GM18508 (cell line): ENCODE measurements around the gene VPS35L.
"Not testable (repeated sequence)": the region's sequence is repeated elsewhere in the genome, so short reads cannot be mapped to it uniquely, and the experiment has no call there.

Experiments
- ATAC-seq: cut with Tn5 transposase; IDR thresholded peaks from one replicate; pipeline ENCODE4 v1.9.1; 2021; ENCODE audit warnings: moderate number of reproducible peaks; ENCODE audit not compliant: insufficient read depth, unreplicated experiment

VPS35L gene

GRCh38 chr16:19636436-19637267, 81.1 kb downstream of the VPS35L start:
- ATAC-seq = no peak

GRCh38 chr16:19639986-19640421, 84.5 kb downstream of the VPS35L start:
- no peak for ATAC-seq

- ATAC-seq = no peak
Measured at GRCh38 chr16:19642501-19642900, 87.0 kb downstream of the VPS35L start.

- ATAC-seq = no peak
Measured at GRCh38 chr16:19644877-19645276, 89.4 kb downstream of the VPS35L start.

- no peak for ATAC-seq
Measured at GRCh38 chr16:19645557-19645981, 90.1 kb downstream of the VPS35L start.

GRCh38 chr16:19649980-19650379, 94.5 kb downstream of the VPS35L start:
- ATAC-seq = no peak

- ATAC-seq = no peak
Measured at GRCh38 chr16:19654147-19654546, 98.6 kb downstream of the VPS35L start.

- ATAC-seq = no peak
Measured at GRCh38 chr16:19655242-19655777, 99.8 kb downstream of the VPS35L start.

GRCh38 chr16:19657831-19658230, 102.3 kb downstream of the VPS35L start:
- no peak for ATAC-seq

- no peak for ATAC-seq
Measured at GRCh38 chr16:19659554-19659953, 104.1 kb downstream of the VPS35L start.

- no peak for ATAC-seq
Measured at GRCh38 chr16:19660432-19660831, 104.9 kb downstream of the VPS35L start.

GRCh38 chr16:19662351-19662750, 106.8 kb downstream of the VPS35L start:
- ATAC-seq = no peak

GRCh38 chr16:19664166-19664565, 108.7 kb downstream of the VPS35L start:
- no peak for ATAC-seq

GRCh38 chr16:19665313-19665712, 109.8 kb downstream of the VPS35L start:
- ATAC-seq = not testable (repeated sequence)

- no peak for ATAC-seq
Measured at GRCh38 chr16:19666477-19666876, 111.0 kb downstream of the VPS35L start.

- ATAC-seq = no peak
Measured at GRCh38 chr16:19672378-19672777, 116.9 kb downstream of the VPS35L start.

GRCh38 chr16:19674485-19674884, 119.0 kb downstream of the VPS35L start:
- ATAC-seq = no peak

GRCh38 chr16:19677402-19677801, 121.9 kb downstream of the VPS35L start:
- no peak for ATAC-seq

GRCh38 chr16:19678804-19679203, 123.3 kb downstream of the VPS35L start:
- ATAC-seq = no peak

- not testable (repeated sequence) for ATAC-seq
Measured at GRCh38 chr16:19679281-19679680, 123.8 kb downstream of the VPS35L start.

GRCh38 chr16:19680881-19681340, 125.4 kb downstream of the VPS35L start:
- no peak for ATAC-seq

GRCh38 chr16:19681637-19682036, 126.1 kb downstream of the VPS35L start:
- no peak for ATAC-seq
